Endothelial cell of umbilical vein (primary cell): ENCODE data around the gene DDX53. TPM values are rescaled to one million over a fixed set of nuclear protein-coding genes. Genes with fewer than 3 reads are reported as not detected.

Experiments
- BruUV-seq: library from RNA; stranded (reverse); fragments of 400-500 nt; replicated peaks from 2 replicates; lab custom pipeline; 2021; lab: Mats Ljungman, UMichigan
- CTCF ChIA-PET: fragments of 300-600, 350-600 bp; sonication (Branson Sonifier 250); formaldehyde crosslinking; loops from one replicate; lab custom pipeline; 2021; ENCODE audit warnings: antibody characterized with exemption, inconsistent platforms; lab: Charles Lee
- POLR2A ChIA-PET: fragments of 300-600, 350-600 bp; sonication (Branson Sonifier 250); formaldehyde crosslinking; loops from one replicate; lab custom pipeline; 2021; ENCODE audit warnings: antibody characterized with exemption, inconsistent platforms; lab: Charles Lee
- DNase-seq: peaks from one replicate; pipeline ENCODE4 v3.0.0-alpha.2; 2011; ENCODE audit warnings: low read depth, low spot score
- FAIRE-seq: peaks from 2 replicates; lab custom pipeline; 2011; peaks lifted over from hg19 to GRCh38; lab: Jason Lieb, UNC
- H2AFZ ChIP-seq: 2 replicates; pipeline ENCODE4 v1.6.0; 2012; ENCODE audit warnings: low read depth, low read length, control low read depth, inconsistent platforms
- H3K27ac ChIP-seq: 2 replicates; pipeline ENCODE4 v1.5.1; 2011; ENCODE audit warnings: low read depth, mild to moderate bottlenecking, control low read depth, low read length, moderate library complexity; ENCODE audit not compliant: insufficient read depth
- H3K27me3 ChIP-seq, 2 experiments: 2 replicates each; pipeline versions ENCODE4 v1.6.0 to v1.6.1; 2011; ENCODE audit warnings: low read length in 2 of 2, mixed read lengths in 1 of 2; ENCODE audit not compliant: control insufficient read depth in 2 of 2, insufficient read depth in 2 of 2
- H3K36me3 ChIP-seq, 2 experiments: 2 replicates in 1 of 2; 3 replicates in 1 of 2; pipeline ENCODE4 v1.5.1; 2011; ENCODE audit warnings: low read length in 2 of 2, mild to moderate bottlenecking in 1 of 2, moderate library complexity in 1 of 2; ENCODE audit not compliant: control insufficient read depth in 2 of 2, insufficient read depth in 2 of 2; ENCODE audit errors: extremely low read depth in 1 of 2
- H3K4me1 ChIP-seq: 3 replicates; pipeline ENCODE4 v1.5.1; 2011; ENCODE audit warnings: mild to moderate bottlenecking, low read length; ENCODE audit not compliant: control insufficient read depth, insufficient read depth; ENCODE audit errors: extremely low read depth
- H3K4me2 ChIP-seq: 2 replicates; pipeline ENCODE4 v1.6.1; 2011; ENCODE audit warnings: low read length, control low read depth, mixed read lengths; ENCODE audit not compliant: insufficient read depth
- H3K4me3 ChIP-seq, 3 experiments: fragments of 200-600 bp in 1 of 3; sonication (generic), shearing (Covaris generic) in 1 of 3; replicated peaks in 1 of 3; 2 replicates each; pipeline ENCODE4 v1.5.1; 2011 to 2016; ENCODE audit warnings: control low read depth in 3 of 3, low read length in 3 of 3, mild to moderate bottlenecking in 2 of 3, inconsistent platforms in 1 of 3, low read depth in 1 of 3, moderate library complexity in 1 of 3; ENCODE audit not compliant: insufficient read depth in 1 of 3
- H3K79me2 ChIP-seq: 2 replicates; pipeline ENCODE4 v1.6.0; 2012; ENCODE audit warnings: low read length, inconsistent platforms; ENCODE audit not compliant: control insufficient read depth, insufficient read depth
- H3K9ac ChIP-seq: replicated peaks from 2 replicates; pipeline ENCODE3; 2011; ENCODE audit warnings: low read length, control low read depth; ENCODE audit not compliant: insufficient read depth; ENCODE audit errors: extremely low read depth
- H3K9me1 ChIP-seq: replicated peaks from 3 replicates; pipeline ENCODE4 v1.6.0; 2011; ENCODE audit warnings: mild to moderate bottlenecking, low read length; ENCODE audit not compliant: control insufficient read depth, insufficient read depth; ENCODE audit errors: extremely low read depth
- H3K9me3 ChIP-seq: replicated peaks from 2 replicates; pipeline ENCODE4 v1.5.1; 2012; ENCODE audit warnings: low read length, inconsistent platforms; ENCODE audit not compliant: control insufficient read depth, insufficient read depth
- H4K20me1 ChIP-seq: replicated peaks from 2 replicates; pipeline ENCODE3; 2011; ENCODE audit warnings: mild to moderate bottlenecking, low read length; ENCODE audit not compliant: control insufficient read depth, insufficient read depth; ENCODE audit errors: extremely low read depth
- FOS ChIP-seq: IDR thresholded peaks from 2 replicates; pipeline ENCODE4 v1.6.1; 2011; ENCODE audit warnings: mild to moderate bottlenecking, low read length, moderate library complexity, borderline replicate concordance; ENCODE audit not compliant: insufficient read depth
- JUN ChIP-seq: IDR thresholded peaks from 2 replicates; pipeline ENCODE4 v1.6.1; 2011; ENCODE audit warnings: borderline replicate concordance, low read depth; ENCODE audit not compliant: insufficient read length, insufficient read depth
- MAX ChIP-seq: IDR thresholded peaks from 2 replicates; pipeline ENCODE4 v1.6.1; 2011; ENCODE audit not compliant: insufficient read depth, insufficient read length
- MYC ChIP-seq: IDR thresholded peaks from one replicate; pipeline ENCODE4 v1.6.1; 2011; ENCODE audit warnings: mild to moderate bottlenecking, low read depth, low read length
- dilution Hi-C: fragments of 300-500 bp; cut with MboI; formaldehyde crosslinking; loops from one replicate; pipeline ENCODE4 v1.15.0; 2019; ENCODE audit warnings: low sequenced_read_pairs; ENCODE audit not compliant: extremely low pct_ligation_motif_present
- intact Hi-C: fragments of 100-400 bp; cut with micrococcal nuclease; formaldehyde crosslinking; loops from one replicate; pipeline ENCODE4 v1.10.0; 2022
- polyA plus RNA-seq, 4 experiments: library from polyadenylated mRNA; depleted of rRNA in 3 of 4; stranded (reverse) in 3 of 4; unstranded in 1 of 4; fragments of >200 nt; gene quantifications; 2 replicates each; pipeline versions ENCODE4 v1.2.1 to v1.2.3, GENCODE V29; 2011 to 2012; ENCODE audit warnings: missing spikeins in 1 of 4
- total RNA-seq: library from RNA; stranded (reverse); gene quantifications from 2 replicates; pipeline ENCODE4 v1.2.3, GENCODE V29; 2021
- TF ChIP-seq, protein P1 (sequence below), 2 donors: IDR thresholded peaks; 1 replicate in 1 of 2; 2 replicates in 1 of 2; pipeline ENCODE4 v1.5.1; 2011; ENCODE audit warnings: low read length in 2 of 2, mild to moderate bottlenecking in 2 of 2, moderate library complexity in 2 of 2, control low read depth in 1 of 2, inconsistent platforms in 1 of 2, low read depth in 1 of 2; ENCODE audit not compliant: insufficient read depth in 1 of 2; ENCODE audit errors: extremely low read depth in 1 of 2

DDX53 gene
- total and polyA plus RNA-seq, 2 donors (not counting 3 experiments of a cell fraction or from before 2014, with no cell fraction given) = not detected

DNA sequence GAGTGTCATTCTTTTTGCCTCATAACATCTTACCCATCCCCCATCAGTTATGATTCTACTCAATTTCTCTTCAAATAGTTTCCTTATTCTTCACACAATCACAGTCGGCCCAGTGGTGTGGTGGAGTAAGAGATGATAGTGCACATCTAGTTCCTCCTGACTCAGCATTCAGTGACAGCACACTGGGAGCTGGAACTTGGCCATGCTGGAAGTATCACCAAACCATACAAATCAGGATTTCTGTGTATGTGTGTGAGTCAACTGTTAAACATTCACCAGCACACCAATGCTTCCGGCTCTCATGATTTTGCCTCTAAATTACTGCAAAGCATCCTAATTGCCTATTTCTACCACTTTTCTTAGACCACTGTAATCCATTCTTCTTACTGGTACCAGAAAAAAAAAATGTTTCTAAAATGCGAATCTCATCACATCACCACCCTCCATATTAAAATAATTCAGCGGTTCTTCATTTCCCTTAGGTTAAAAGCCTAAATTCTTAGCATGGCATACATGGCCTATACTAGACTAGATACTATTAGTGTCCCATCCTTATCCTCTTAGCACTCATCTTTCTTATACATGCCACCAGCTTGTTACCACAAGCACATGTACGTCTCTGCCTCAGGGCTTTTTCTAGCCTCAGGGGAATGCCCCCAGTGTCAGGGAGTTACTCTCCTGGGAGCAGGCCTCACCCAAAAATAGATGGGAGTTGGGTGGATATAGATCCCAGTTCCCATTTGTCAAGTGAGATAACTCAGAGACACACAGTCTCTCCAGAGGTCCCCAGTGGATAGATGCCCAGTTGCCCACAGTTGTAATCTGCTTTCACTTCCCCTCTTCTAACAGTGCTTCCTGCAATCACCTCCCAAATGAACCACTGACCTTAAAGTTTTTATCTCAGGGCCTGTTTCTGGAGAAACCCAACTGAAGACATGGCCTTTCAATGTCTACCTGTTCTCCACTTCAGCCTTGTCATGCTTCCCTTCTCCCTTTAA is 49.2 kb upstream of the DDX53 start:
- Histone ChIP-seq H3K36me3 (no peaks in the 10 kb centered on the region), H3K4me1 (peaks cover 29% of the 10 kb centered on the region), H4K20me1 (no peaks in the 10 kb centered on the region), H3K9ac (no peak overlapping the region), H3K9me1 (no peaks in the 10 kb centered on the region), H3K4me3 (no peak overlapping the region), H2AFZ (no peak overlapping the region), H3K27ac (peak overlapping the region; percentile 41), H3K79me2 (no peaks in the 10 kb centered on the region), H3K27me3 (no peaks in the 10 kb centered on the region), H3K9me3 (no peaks in the 10 kb centered on the region), H3K4me2 (no peak overlapping the region)
- intact Hi-C loops = loop anchor here (5.0 kb wide), 2 partner anchors 63 to 638 kb away; no protein-coding TSS in a partner anchor
- dilution Hi-C loops = no loop called here
- no TSS peak for BruUV-seq
- POLR2A ChIA-PET = no interaction called here
- CTCF ChIA-PET = no interaction called here
- FAIRE-seq (peak; percentile 97), DNase-seq (peak; percentile 58)
- TF ChIP-seq, protein P1, sequence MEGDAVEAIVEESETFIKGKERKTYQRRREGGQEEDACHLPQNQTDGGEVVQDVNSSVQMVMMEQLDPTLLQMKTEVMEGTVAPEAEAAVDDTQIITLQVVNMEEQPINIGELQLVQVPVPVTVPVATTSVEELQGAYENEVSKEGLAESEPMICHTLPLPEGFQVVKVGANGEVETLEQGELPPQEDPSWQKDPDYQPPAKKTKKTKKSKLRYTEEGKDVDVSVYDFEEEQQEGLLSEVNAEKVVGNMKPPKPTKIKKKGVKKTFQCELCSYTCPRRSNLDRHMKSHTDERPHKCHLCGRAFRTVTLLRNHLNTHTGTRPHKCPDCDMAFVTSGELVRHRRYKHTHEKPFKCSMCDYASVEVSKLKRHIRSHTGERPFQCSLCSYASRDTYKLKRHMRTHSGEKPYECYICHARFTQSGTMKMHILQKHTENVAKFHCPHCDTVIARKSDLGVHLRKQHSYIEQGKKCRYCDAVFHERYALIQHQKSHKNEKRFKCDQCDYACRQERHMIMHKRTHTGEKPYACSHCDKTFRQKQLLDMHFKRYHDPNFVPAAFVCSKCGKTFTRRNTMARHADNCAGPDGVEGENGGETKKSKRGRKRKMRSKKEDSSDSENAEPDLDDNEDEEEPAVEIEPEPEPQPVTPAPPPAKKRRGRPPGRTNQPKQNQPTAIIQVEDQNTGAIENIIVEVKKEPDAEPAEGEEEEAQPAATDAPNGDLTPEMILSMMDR (IDR thresholded peaks at IDR 0.05; ENCODE audit: extremely low read depth in 1 of 2, insufficient read depth in 1 of 2, low read depth in 1 of 2, low read length in 2 of 2) = no peak
- peak; percentile 45 for TF ChIP-seq JUN
- peak; percentile 58 for TF ChIP-seq FOS
- no peak for TF ChIP-seq MYC
- no peak for TF ChIP-seq MAX
